Lower leg skin (tissue), 4 donors: Measurements from ENCODE around the gene BATF. TPM values are rescaled to one million over a fixed set of nuclear protein-coding genes. Genes with fewer than 3 reads are reported as not detected.
A peak's percentile ranks its signal among the peaks of the same experiment; 100 is the strongest.

Experiments
- DNase-seq, 2 donors: peaks; one replicate each; pipeline ENCODE4 v3.0.0-alpha.2; 2019; ENCODE audit warnings: low spot score in 2 of 2
- H3K4me3 ChIP-seq: fragments of 200-600 bp; sonication (generic); 2 replicates; pipeline ENCODE4 v1.5.1; 2017; ENCODE audit warnings: mild to moderate bottlenecking, low read depth; ENCODE audit not compliant: poor library complexity, severe bottlenecking
- POLR2A ChIP-seq, 2 donors: fragments of 450-650 bp; IDR thresholded peaks; one replicate each; pipeline ENCODE4 v1.6.1; 2016 to 2017; ENCODE audit warnings: antibody characterized with exemption in 2 of 2, mild to moderate bottlenecking in 1 of 2, moderate library complexity in 1 of 2
- WGBS, 2 donors: methylation state at CpG; one replicate each; pipeline ENCODE4 v1.1.5; 2018; 5-methylcytosine and 5-hydroxymethylcytosine counted together
- intact Hi-C: fragments of 100-400 bp; cut with DNase I; formaldehyde crosslinking; loops from one replicate; pipeline ENCODE4 v1.15.0; 2023; ENCODE audit warnings: low total_unique reads
- total RNA-seq, 4 donors: library from RNA; depleted of rRNA; stranded (reverse); fragments of >200 nt; gene quantifications; one replicate each; pipeline ENCODE4 v1.1.0, GENCODE V29; 2016
- TF ChIP-seq, protein P1 (sequence below), 3 donors: fragments of 450-650 bp; IDR thresholded peaks; one replicate each; pipeline ENCODE4 v1.5.1; 2016; ENCODE audit warnings: antibody characterized with exemption in 3 of 3, mild to moderate bottlenecking in 3 of 3, moderate library complexity in 2 of 3

Gene BATF
- total RNA-seq, 4 donors from 2014 or later = 2.1 to 7.3 (median 4.6) TPM

- 84 to 89% methylated on average over 4 of the region's 4 CpGs for WGBS, 2 donors
- intact Hi-C loops = loop anchor here (10.0 kb wide), 2 partner anchors 58 to 372 kb away; partner anchors contain the start of gene NEK9
- peak in 1 of 2 donors; percentile 50 for DNase-seq
- TF ChIP-seq, protein P1, sequence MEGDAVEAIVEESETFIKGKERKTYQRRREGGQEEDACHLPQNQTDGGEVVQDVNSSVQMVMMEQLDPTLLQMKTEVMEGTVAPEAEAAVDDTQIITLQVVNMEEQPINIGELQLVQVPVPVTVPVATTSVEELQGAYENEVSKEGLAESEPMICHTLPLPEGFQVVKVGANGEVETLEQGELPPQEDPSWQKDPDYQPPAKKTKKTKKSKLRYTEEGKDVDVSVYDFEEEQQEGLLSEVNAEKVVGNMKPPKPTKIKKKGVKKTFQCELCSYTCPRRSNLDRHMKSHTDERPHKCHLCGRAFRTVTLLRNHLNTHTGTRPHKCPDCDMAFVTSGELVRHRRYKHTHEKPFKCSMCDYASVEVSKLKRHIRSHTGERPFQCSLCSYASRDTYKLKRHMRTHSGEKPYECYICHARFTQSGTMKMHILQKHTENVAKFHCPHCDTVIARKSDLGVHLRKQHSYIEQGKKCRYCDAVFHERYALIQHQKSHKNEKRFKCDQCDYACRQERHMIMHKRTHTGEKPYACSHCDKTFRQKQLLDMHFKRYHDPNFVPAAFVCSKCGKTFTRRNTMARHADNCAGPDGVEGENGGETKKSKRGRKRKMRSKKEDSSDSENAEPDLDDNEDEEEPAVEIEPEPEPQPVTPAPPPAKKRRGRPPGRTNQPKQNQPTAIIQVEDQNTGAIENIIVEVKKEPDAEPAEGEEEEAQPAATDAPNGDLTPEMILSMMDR (IDR thresholded peaks at IDR 0.05) = no peak
- no peak for TF ChIP-seq POLR2A (IDR thresholded peaks at IDR 0.05)
- no peak overlapping the region for H3K4me3 ChIP-seq
Observed at GRCh38 chr14:75496755-75497154, 25.5 kb upstream of the BATF start.

GRCh38 chr14:75497191-75497590 is 25.1 kb upstream of the BATF start:
- intact Hi-C loops = loop anchor here (10.0 kb wide), 2 partner anchors 58 to 372 kb away; partner anchors contain the start of gene NEK9
- peak in 1 of 2 donors; percentile 78 for DNase-seq
- WGBS, 2 donors = 86 to 91% methylated on average over 4 of the region's 4 CpGs
- no peak overlapping the region for H3K4me3 ChIP-seq
- TF ChIP-seq, protein P1 (IDR thresholded peaks at IDR 0.05) = no peak
- no peak for TF ChIP-seq POLR2A (IDR thresholded peaks at IDR 0.05)

DNA sequence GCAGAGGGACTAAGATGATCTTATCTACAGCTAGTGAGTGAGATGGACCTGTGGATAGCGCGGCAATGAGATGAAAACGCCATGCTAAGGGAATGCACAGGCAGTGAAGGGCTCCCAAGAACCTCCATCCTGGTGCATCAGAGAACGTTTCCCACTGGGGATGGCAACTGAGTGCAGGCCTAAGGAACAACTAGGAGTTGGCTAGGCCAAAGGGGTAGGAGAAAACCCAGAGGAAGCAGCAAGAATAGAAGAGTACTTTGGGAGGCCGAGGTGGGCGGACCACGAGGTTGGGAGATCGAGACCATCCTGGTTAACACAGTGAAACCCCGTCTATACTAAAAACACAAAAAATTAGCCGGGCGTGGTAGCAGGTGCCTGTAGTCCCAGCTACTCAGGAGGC is 24.6 kb upstream of the BATF start:
- WGBS, 2 donors = 86 to 91% methylated on average over 11 of the region's 11 CpGs
- DNase-seq = peak in 1 of 2 donors; percentile 65
- intact Hi-C loops = loop anchor here (10.0 kb wide), 2 partner anchors 57 to 373 kb away; partner anchors contain the start of gene NEK9
- TF ChIP-seq, protein P1 (IDR thresholded peaks at IDR 0.05) = no peak
- TF ChIP-seq POLR2A (IDR thresholded peaks at IDR 0.05) = no peak
- no peak overlapping the region for H3K4me3 ChIP-seq

GRCh38 chr14:75499084-75499875 is 23.0 kb upstream of the BATF start:
- WGBS, 2 donors = 90% methylated on average over 16 of the region's 16 CpGs
- DNase-seq = peak in 1 of 2 donors; percentile 50
- no peak overlapping the region for H3K4me3 ChIP-seq
- TF ChIP-seq, protein P1 (IDR thresholded peaks at IDR 0.05) = no peak
- intact Hi-C loops = loop anchor here (10.0 kb wide), 2 partner anchors 56 to 374 kb away; partner anchors contain the start of gene NEK9

DNA sequence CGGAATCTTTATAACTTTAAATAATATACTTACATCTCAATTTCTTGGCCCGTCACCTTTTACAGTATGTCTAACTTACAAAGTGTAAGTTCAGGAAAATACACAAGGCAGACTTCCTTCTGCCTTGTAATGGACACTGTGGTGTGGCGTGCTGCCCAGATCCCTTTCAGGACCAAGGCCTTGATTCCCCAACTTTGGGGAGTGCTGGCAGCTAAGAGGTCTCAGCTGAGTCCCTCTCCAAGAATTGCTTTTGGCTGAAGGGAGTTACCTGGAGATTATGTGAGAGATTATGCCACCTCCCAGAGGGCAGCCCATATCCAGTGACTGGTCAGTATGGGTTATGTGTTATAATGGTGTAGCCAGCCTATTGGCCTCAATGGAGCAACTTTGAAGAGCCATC is 21.2 kb upstream of the BATF start:
- no peak for TF ChIP-seq POLR2A (IDR thresholded peaks at IDR 0.05)
- TF ChIP-seq, protein P1 (IDR thresholded peaks at IDR 0.05) = no peak
- intact Hi-C loops = no loop called here
- WGBS, 2 donors = 91 to 96% methylated on average over 3 of the region's 3 CpGs
- no peak overlapping the region for H3K4me3 ChIP-seq
- peak in 1 of 2 donors; percentile 64 for DNase-seq
